Colonic mucosa (tissue), 4 donors: ENCODE results near the gene ZC3H8. TPM values are rescaled to one million over a fixed set of nuclear protein-coding genes. Genes with fewer than 3 reads are reported as not detected.

ENCODE experiments used
- DNase-seq: peaks from one replicate; pipeline ENCODE4 v3.0.0-alpha.2; 2020
- H3K27ac ChIP-seq: fragments of 200-600 bp; one replicate; pipeline ENCODE4 v1.8.0; 2021
- H3K27me3 ChIP-seq: fragments of 200-600 bp; one replicate; pipeline ENCODE4 v1.8.0; 2021
- H3K36me3 ChIP-seq: fragments of 200-600 bp; one replicate; pipeline ENCODE4 v1.8.0; 2021
- H3K4me1 ChIP-seq: fragments of 200-600 bp; one replicate; pipeline ENCODE4 v1.8.0; 2021; ENCODE audit warnings: mild to moderate bottlenecking
- H3K4me3 ChIP-seq: fragments of 200-600 bp; one replicate; pipeline ENCODE4 v1.8.0; 2021
- H3K9ac ChIP-seq, 2 donors: one replicate each; pipeline ENCODE4 v1.7.0; 2013; ENCODE audit warnings: control low read depth in 2 of 2, low read depth in 2 of 2, low read length in 2 of 2
- H3K9me3 ChIP-seq: fragments of 200-600 bp; one replicate; pipeline ENCODE4 v1.8.0; 2021
- CTCF ChIP-seq: fragments of 200-600 bp; IDR thresholded peaks from one replicate; pipeline ENCODE4 v1.8.0; 2022; ENCODE audit warnings: antibody characterized with exemption, mild to moderate bottlenecking
- intact Hi-C: fragments of 100-400 bp; cut with DNase I; formaldehyde crosslinking; loops from one replicate; pipeline ENCODE4 v1.14.1; 2022
- total RNA-seq, 2 donors: library from RNA; stranded (reverse); fragmentation: NEBNext Ultra II Directional in 1 of 2; extraction: Animal tissue kit (Norgen Biotek cat#: 25700) in 1 of 2; gene quantifications; one replicate each; pipeline ENCODE4 v1.2.1, GENCODE V29; 2021
- donor health status: healthy.
- donor health status: DM: no; HTN: no; CAD: no.
- donor health status: DM: no; HTN: no; CAD: no.

The ZC3H8 gene
- total RNA-seq, 2 donors from 2014 or later: 5.9 to 8.1 TPM

DNA sequence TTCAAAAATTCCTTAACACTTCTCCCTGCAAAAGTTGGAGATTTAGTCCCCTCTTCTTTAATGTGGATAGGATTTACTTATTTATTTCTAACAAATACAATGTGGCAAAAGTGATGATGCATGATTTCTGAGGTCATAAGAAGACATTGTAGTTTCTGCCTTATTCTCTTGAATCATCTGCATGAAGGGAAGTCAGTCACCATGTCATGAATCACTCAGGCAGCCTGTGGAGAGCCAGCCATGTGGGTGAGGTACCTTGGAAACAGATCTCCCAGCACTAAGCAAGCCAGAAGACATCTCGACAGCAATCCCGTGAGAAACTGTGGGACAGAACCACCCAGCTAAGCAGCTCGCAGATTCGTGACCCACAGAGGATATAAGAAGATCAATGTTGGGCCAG, 2.7 kb upstream of the ZC3H8 start:
- H3K4me1 ChIP-seq: no peaks in the 10 kb centered on the region
- no peak for TF ChIP-seq CTCF

DNA sequence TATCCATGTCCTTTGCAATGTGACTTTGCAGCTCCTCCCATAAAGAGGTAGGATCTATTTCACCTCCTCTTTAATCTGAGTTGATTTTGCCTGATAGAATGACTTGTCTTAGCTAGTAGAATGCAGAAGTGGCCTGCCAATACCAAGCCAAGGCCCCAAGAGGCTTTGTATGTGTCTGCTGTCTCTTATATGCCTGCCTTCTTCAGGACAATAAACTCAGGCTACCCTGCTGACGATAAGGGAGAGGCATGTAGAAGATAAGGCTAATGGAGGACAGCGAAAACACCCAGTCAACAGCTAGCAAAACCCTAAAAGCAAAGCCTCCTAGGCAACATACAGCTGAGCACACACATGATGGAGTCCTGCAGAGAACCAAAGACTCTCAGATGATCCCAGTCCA, 1.8 kb upstream of the ZC3H8 start:
- no peak for TF ChIP-seq CTCF
- intact Hi-C loops: loop anchor here (5.0 to 10.0 kb wide), 3 partner anchors 176 to 372 kb away; partner anchors contain the start of genes ANAPC1, RGPD8 and TMEM87B
- no peak overlapping the region for H3K9ac ChIP-seq
- H3K9me3 ChIP-seq: no peaks in the 10 kb centered on the region
- no peak overlapping the region for H3K4me3 ChIP-seq
- no peaks in the 10 kb centered on the region for H3K27me3 ChIP-seq
- H3K36me3 ChIP-seq: no peaks in the 10 kb centered on the region
- H3K27ac ChIP-seq: no peak overlapping the region
- no peak for DNase-seq
- no peaks in the 10 kb centered on the region for H3K4me1 ChIP-seq

More for the DNA sequence above, 2.7 kb upstream of the ZC3H8 start:
- Histone ChIP-seq H3K9ac (no peak overlapping the region), H3K4me3 (no peak overlapping the region), H3K9me3 (no peaks in the 10 kb centered on the region), H3K27ac (no peak overlapping the region), H3K36me3 (no peaks in the 10 kb centered on the region), H3K27me3 (no peaks in the 10 kb centered on the region)
- no peak for DNase-seq
- intact Hi-C loops: loop anchor here (5.0 to 10.0 kb wide), 3 partner anchors 175 to 373 kb away; partner anchors contain the start of genes ANAPC1, RGPD8 and TMEM87B

- H3K27ac ChIP-seq: no peak overlapping the region
- no peak overlapping the region for H3K9ac ChIP-seq
- H3K36me3 ChIP-seq: no peaks in the 10 kb centered on the region
- H3K4me3 ChIP-seq: no peak overlapping the region
- intact Hi-C loops: loop anchor here (5.0 to 10.0 kb wide), 3 partner anchors 176 to 371 kb away; partner anchors contain the start of genes ANAPC1, RGPD8 and TMEM87B
- H3K9me3 ChIP-seq: no peaks in the 10 kb centered on the region
- no peak for TF ChIP-seq CTCF
- no peaks in the 10 kb centered on the region for H3K27me3 ChIP-seq
- no peak for DNase-seq
- no peaks in the 10 kb centered on the region for H3K4me1 ChIP-seq
These were observed 1.0 kb upstream of the ZC3H8 start for GRCh38 chr2:112255875-112256274.

DNA sequence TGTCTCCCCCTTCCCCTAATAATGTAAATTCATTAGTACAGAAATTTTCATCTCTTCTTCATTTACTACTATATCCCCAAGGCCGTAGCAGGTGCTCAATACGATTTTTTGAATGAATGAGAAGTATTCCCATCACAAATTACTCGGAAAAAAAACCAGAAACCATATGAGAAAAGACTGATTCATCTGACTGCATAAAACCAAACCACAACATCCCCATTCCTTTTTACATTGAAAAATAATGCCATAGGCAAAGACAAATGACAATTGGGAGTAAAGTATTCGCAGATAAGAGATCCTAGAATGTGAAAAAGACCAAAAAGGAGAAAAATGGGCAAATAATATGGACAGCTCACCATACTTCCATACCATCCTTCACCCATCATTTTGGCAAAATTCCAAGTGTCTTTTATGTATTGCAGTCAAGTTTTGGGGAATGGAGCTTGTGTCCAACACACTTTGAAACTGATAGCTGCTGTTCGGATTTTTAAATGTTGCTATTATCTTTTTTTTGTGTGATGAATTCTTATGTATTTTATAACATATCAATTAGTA, 1.5 kb downstream of the ZC3H8 start:
- Histone ChIP-seq H3K4me3 (no peak overlapping the region), H3K4me1 (no peaks in the 10 kb centered on the region), H3K36me3 (no peaks in the 10 kb centered on the region), H3K9ac (no peak overlapping the region), H3K27ac (no peak overlapping the region), H3K9me3 (no peaks in the 10 kb centered on the region), H3K27me3 (no peaks in the 10 kb centered on the region)
- no peak for TF ChIP-seq CTCF
- no peak for DNase-seq
- intact Hi-C loops: loop anchor here (10.0 kb wide), 2 partner anchors 199 to 369 kb away; partner anchors contain the start of genes ANAPC1 and TMEM87B

- no peak overlapping the region for H3K4me3 ChIP-seq
- no peaks in the 10 kb centered on the region for H3K4me1 ChIP-seq
- no peaks in the 10 kb centered on the region for H3K27me3 ChIP-seq
- no peaks in the 10 kb centered on the region for H3K9me3 ChIP-seq
- H3K36me3 ChIP-seq: peaks cover 3% of the 10 kb centered on the region
- H3K27ac ChIP-seq: no peak overlapping the region
- TF ChIP-seq CTCF: no peak
- intact Hi-C loops: loop anchor here (10.0 kb wide), 2 partner anchors 196 to 366 kb away; partner anchors contain the start of genes ANAPC1 and TMEM87B
- H3K9ac ChIP-seq: no peak overlapping the region
- DNase-seq: no peak
These were observed 3.6 kb downstream of the ZC3H8 start for GRCh38 chr2:112251271-112251670.
